GM12878 (cell line): Measurements from ENCODE around the gene CLIC5.

Experiments used
- CTCF ChIP-seq, 3 experiments: IDR thresholded peaks in 2 of 3; conservative IDR thresholded peaks in 1 of 3; 2 replicates each; pipeline ENCODE4 v1.5.1; 2011; ENCODE audit warnings: low read depth in 3 of 3, low read length in 3 of 3, mild to moderate bottlenecking in 3 of 3, control low read depth in 2 of 3, moderate library complexity in 2 of 3, inconsistent platforms in 1 of 3, mixed read lengths in 1 of 3; ENCODE audit not compliant: control insufficient read depth in 2 of 3, insufficient read depth in 1 of 3; ENCODE audit errors: extremely low read depth in 1 of 3
- EP300 ChIP-seq, 2 experiments: fragments of 150-350 bp in 1 of 2; IDR thresholded peaks; 2 replicates each; pipeline ENCODE4 v1.6.1; 2011 to 2012; ENCODE audit warnings: low read depth in 2 of 2, low read length in 2 of 2, borderline replicate concordance in 1 of 2, improper control_type of control experiment in 1 of 2, inconsistent platforms in 1 of 2; ENCODE audit not compliant: control insufficient read depth in 1 of 2
- MLLT1 ChIP-seq: fragments of 450-650 bp; IDR thresholded peaks from 2 replicates; pipeline ENCODE4 v1.6.1; 2016; ENCODE audit warnings: mild to moderate bottlenecking
- POLR2AphosphoS5 ChIP-seq: IDR thresholded peaks from 2 replicates; pipeline ENCODE4 v1.6.1; 2011; ENCODE audit warnings: mild to moderate bottlenecking, low read length, inconsistent platforms
- RAD21 ChIP-seq: IDR thresholded peaks from 2 replicates; pipeline ENCODE4 v1.6.1; 2011; ENCODE audit warnings: mild to moderate bottlenecking, low read depth, low read length, moderate library complexity; ENCODE audit not compliant: insufficient read depth
- SMC3 ChIP-seq: IDR thresholded peaks from 2 replicates; pipeline ENCODE4 v1.6.1; 2011; ENCODE audit warnings: low read length, improper control_type of control experiment, borderline replicate concordance
- STAT1 ChIP-seq: fragments of 450-650 bp; conservative IDR thresholded peaks from 2 replicates; pipeline ENCODE4 v1.6.1; 2014; ENCODE audit warnings: antibody characterized with exemption, mild to moderate bottlenecking
- TF ChIP-seq, protein P1 (sequence below): IDR thresholded peaks from 2 replicates; pipeline ENCODE4 v1.6.1; 2012; ENCODE audit warnings: mild to moderate bottlenecking, low read depth, low read length
- TF ChIP-seq, protein P2 (sequence below): IDR thresholded peaks from 2 replicates; pipeline ENCODE4 v1.6.1; 2011; ENCODE audit warnings: low read depth, mild to moderate bottlenecking, low read length, moderate library complexity, borderline replicate concordance; ENCODE audit errors: extremely low read depth
- TF ChIP-seq, protein P3 (sequence below): IDR thresholded peaks from 2 replicates; pipeline ENCODE4 v1.6.1; 2012; ENCODE audit warnings: improper control_type of control experiment, low read depth, low read length; ENCODE audit not compliant: insufficient replicate concordance
- TF ChIP-seq, protein P4 (sequence below): IDR thresholded peaks from 2 replicates; pipeline ENCODE4 v1.6.1; 2012; ENCODE audit warnings: low read depth, low read length, improper control_type of control experiment

DNA sequence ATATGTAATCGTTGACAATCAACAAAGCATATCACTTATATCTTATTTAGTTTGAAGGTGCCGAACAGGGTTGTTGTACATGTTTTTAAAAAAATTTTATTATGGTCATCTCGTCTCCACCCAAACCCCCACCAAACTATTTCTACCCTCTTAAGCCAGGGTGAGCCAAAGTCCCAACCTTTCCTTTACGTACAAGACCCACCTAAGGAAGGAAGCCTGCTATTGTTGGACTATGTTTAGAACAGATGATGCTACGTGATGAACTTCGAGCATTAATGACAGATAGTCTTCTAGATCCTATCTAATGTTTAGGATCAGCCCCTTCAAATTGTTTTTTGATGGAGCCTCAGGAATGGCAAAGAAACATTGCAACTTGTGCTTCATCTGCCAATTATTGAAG is 44.4 kb downstream of the CLIC5 start:
- TF ChIP-seq EP300 (IDR thresholded peaks at IDR 0.05; ENCODE audit: borderline replicate concordance in 1 of 2, control insufficient read depth in 1 of 2, low read depth in 2 of 2, low read length in 2 of 2) (no peak), RAD21 (no peak), CTCF (IDR thresholded peaks at IDR 0.05 in 2 of 3, conservative IDR thresholded peaks at IDR 0.05 in 1 of 3; ENCODE audit: control insufficient read depth in 2 of 3, extremely low read depth in 1 of 3, insufficient read depth in 1 of 3, low read depth in 3 of 3, low read length in 3 of 3) (no peak), STAT1 (no peak), SMC3 (no peak), MLLT1 (no peak), POLR2AphosphoS5 (no peak)
- TF ChIP-seq, protein P1, sequence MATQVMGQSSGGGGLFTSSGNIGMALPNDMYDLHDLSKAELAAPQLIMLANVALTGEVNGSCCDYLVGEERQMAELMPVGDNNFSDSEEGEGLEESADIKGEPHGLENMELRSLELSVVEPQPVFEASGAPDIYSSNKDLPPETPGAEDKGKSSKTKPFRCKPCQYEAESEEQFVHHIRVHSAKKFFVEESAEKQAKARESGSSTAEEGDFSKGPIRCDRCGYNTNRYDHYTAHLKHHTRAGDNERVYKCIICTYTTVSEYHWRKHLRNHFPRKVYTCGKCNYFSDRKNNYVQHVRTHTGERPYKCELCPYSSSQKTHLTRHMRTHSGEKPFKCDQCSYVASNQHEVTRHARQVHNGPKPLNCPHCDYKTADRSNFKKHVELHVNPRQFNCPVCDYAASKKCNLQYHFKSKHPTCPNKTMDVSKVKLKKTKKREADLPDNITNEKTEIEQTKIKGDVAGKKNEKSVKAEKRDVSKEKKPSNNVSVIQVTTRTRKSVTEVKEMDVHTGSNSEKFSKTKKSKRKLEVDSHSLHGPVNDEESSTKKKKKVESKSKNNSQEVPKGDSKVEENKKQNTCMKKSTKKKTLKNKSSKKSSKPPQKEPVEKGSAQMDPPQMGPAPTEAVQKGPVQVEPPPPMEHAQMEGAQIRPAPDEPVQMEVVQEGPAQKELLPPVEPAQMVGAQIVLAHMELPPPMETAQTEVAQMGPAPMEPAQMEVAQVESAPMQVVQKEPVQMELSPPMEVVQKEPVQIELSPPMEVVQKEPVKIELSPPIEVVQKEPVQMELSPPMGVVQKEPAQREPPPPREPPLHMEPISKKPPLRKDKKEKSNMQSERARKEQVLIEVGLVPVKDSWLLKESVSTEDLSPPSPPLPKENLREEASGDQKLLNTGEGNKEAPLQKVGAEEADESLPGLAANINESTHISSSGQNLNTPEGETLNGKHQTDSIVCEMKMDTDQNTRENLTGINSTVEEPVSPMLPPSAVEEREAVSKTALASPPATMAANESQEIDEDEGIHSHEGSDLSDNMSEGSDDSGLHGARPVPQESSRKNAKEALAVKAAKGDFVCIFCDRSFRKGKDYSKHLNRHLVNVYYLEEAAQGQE: no peak
- TF ChIP-seq, protein P2, sequence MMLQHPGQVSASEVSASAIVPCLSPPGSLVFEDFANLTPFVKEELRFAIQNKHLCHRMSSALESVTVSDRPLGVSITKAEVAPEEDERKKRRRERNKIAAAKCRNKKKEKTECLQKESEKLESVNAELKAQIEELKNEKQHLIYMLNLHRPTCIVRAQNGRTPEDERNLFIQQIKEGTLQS: no peak
- TF ChIP-seq, protein P3, sequence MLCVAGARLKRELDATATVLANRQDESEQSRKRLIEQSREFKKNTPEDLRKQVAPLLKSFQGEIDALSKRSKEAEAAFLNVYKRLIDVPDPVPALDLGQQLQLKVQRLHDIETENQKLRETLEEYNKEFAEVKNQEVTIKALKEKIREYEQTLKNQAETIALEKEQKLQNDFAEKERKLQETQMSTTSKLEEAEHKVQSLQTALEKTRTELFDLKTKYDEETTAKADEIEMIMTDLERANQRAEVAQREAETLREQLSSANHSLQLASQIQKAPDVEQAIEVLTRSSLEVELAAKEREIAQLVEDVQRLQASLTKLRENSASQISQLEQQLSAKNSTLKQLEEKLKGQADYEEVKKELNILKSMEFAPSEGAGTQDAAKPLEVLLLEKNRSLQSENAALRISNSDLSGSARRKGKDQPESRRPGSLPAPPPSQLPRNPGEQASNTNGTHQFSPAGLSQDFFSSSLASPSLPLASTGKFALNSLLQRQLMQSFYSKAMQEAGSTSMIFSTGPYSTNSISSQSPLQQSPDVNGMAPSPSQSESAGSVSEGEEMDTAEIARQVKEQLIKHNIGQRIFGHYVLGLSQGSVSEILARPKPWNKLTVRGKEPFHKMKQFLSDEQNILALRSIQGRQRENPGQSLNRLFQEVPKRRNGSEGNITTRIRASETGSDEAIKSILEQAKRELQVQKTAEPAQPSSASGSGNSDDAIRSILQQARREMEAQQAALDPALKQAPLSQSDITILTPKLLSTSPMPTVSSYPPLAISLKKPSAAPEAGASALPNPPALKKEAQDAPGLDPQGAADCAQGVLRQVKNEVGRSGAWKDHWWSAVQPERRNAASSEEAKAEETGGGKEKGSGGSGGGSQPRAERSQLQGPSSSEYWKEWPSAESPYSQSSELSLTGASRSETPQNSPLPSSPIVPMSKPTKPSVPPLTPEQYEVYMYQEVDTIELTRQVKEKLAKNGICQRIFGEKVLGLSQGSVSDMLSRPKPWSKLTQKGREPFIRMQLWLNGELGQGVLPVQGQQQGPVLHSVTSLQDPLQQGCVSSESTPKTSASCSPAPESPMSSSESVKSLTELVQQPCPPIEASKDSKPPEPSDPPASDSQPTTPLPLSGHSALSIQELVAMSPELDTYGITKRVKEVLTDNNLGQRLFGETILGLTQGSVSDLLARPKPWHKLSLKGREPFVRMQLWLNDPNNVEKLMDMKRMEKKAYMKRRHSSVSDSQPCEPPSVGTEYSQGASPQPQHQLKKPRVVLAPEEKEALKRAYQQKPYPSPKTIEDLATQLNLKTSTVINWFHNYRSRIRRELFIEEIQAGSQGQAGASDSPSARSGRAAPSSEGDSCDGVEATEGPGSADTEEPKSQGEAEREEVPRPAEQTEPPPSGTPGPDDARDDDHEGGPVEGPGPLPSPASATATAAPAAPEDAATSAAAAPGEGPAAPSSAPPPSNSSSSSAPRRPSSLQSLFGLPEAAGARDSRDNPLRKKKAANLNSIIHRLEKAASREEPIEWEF: no peak
- TF ChIP-seq, protein P4, sequence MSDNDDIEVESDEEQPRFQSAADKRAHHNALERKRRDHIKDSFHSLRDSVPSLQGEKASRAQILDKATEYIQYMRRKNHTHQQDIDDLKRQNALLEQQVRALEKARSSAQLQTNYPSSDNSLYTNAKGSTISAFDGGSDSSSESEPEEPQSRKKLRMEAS: no peak
